ENCODE data around the gene FRMD8. TPM values are rescaled to one million over a fixed set of nuclear protein-coding genes. Genes with fewer than 3 reads are reported as not detected.

Gene FRMD8
- total RNA-seq, 1 experiment from 2014 or later = 51.1 TPM

DNA sequence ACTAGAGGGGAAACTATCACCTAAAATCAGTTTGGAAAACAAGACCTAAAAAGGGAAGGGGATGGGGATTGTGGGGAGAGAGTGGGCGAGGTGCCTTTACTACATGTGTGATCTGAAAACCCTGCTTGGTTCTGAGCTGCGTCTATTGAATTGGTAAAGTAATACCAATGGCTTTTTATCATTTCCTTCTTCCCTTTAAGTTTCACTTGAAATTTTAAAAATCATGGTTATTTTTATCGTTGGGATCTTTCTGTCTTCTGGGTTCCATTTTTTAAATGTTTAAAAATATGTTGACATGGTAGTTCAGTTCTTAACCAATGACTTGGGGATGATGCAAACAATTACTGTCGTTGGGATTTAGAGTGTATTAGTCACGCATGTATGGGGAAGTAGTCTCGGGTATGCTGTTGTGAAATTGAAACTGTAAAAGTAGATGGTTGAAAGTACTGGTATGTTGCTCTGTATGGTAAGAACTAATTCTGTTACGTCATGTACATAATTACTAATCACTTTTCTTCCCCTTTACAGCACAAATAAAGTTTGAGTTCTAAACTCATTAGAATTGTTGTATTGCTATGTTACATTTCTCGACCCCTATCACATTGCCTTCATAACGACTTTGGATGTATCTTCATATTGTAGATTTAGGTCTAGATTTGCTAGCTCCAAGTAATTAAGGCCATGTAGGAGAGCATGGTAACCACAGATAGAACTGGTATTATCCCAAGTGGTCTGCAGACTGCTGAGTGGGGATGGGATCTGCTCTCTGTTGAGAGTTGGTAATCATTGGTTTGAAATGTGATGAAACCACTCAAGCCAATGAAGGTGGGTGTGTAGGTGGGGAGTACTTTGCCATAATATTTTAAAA is 39.8 kb downstream of the FRMD8 start:
- peak; percentile 84 for DNase-seq (ENCODE audit: low spot score)
- CTCF ChIA-PET = interaction anchor here (0.6 to 1.0 kb wide), 2 partner anchors 79 to 100 kb away, joined by 3 read pairs; no protein-coding TSS in a partner anchor
- Histone ChIP-seq H3K9me3 (ENCODE audit: low read depth, low read length, poor library complexity, severe bottlenecking) (no peaks in the 10 kb centered on the region), H3K36me3 (ENCODE audit: insufficient read depth, low read length, poor library complexity, severe bottlenecking) (peaks cover 36% of the 10 kb centered on the region), H3K27ac (ENCODE audit: low read depth, low read length, poor library complexity, severe bottlenecking) (peak overlapping the region; percentile 100), H3K4me1 (ENCODE audit: insufficient read depth, low read length, poor library complexity, severe bottlenecking) (peaks cover 77% of the 10 kb centered on the region), H3K27me3 (replicated peaks; ENCODE audit: insufficient read depth, low read depth, low read length, poor library complexity) (no peaks in the 10 kb centered on the region), H3K4me3 (ENCODE audit: low read depth, low read length, poor library complexity, severe bottlenecking) (peak overlapping the region; percentile 66)
- intact Hi-C loops (cut with micrococcal nuclease; ENCODE audit: unreplicated experiment) = no loop called here
- no peak for TF ChIP-seq EZH2 (IDR thresholded peaks at IDR 0.05; ENCODE audit: borderline replicate concordance, low read depth, low read length, poor library complexity, severe bottlenecking)
- TF ChIP-seq, protein P1, sequence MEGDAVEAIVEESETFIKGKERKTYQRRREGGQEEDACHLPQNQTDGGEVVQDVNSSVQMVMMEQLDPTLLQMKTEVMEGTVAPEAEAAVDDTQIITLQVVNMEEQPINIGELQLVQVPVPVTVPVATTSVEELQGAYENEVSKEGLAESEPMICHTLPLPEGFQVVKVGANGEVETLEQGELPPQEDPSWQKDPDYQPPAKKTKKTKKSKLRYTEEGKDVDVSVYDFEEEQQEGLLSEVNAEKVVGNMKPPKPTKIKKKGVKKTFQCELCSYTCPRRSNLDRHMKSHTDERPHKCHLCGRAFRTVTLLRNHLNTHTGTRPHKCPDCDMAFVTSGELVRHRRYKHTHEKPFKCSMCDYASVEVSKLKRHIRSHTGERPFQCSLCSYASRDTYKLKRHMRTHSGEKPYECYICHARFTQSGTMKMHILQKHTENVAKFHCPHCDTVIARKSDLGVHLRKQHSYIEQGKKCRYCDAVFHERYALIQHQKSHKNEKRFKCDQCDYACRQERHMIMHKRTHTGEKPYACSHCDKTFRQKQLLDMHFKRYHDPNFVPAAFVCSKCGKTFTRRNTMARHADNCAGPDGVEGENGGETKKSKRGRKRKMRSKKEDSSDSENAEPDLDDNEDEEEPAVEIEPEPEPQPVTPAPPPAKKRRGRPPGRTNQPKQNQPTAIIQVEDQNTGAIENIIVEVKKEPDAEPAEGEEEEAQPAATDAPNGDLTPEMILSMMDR (conservative IDR thresholded peaks at IDR 0.05; ENCODE audit: low read depth, low read length) = no peak
- BruUV-seq (replicated peaks) = no TSS peak
- POLR2A ChIA-PET (ENCODE audit: low non-redundant PET) = interaction anchor here (0.7 kb wide), 1 partner anchor 66 kb away, joined by 3 read pairs; no protein-coding TSS in a partner anchor

DNA sequence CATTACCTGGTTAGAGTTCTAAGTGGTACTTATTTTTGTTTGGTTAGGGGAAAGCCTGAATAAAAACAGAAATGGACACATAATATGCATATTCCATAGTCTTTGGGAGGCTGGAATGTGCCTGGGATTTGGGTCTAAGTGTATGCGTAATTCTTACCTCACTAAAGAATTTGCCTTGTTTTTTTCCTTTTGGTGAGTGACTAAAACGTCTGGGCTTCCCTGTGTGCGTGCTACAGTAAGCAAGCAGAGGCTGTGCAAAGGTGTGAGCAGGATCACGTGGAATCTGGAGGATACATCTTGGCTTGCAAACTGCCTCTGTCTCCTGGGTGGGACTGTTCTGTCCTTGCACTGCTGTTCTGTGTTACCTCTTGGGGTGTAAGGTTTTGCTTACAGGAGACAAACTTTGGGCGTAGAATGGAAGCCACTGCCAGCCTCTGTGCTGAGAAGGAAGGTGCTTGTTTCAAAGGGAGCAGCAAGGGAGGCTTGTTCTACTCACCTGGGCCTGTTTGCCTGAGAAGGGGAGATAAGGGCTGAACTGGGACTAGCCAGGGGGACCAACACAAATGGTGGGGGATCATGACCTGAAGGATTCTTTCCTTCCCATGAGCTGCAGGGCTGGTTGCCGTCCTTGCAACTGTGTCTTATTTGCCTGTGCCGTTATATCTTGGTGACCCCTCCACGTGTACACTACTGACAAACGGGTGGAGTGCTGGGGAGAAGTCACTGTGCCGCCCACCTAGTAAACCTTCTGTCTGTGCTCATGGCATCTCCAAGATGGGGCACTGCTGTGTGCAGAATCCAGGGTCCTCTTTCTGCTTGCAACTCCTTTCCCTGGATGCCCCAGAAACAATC is 40.6 kb downstream of the FRMD8 start:
- BruUV-seq (replicated peaks) = no TSS peak
- no peak for DNase-seq (ENCODE audit: low spot score)
- ChIA-PET POLR2A (ENCODE audit: low non-redundant PET) (no interaction called here), CTCF (interaction anchor here (1.0 kb wide), 1 partner anchor 78 kb away, joined by 3 read pairs; no protein-coding TSS in a partner anchor)
- H3K27ac ChIP-seq (ENCODE audit: low read depth, low read length, poor library complexity, severe bottlenecking) = peak overlapping the region; percentile 100
- H3K27me3 ChIP-seq (replicated peaks; ENCODE audit: insufficient read depth, low read depth, low read length, poor library complexity) = no peaks in the 10 kb centered on the region
- H3K4me1 ChIP-seq (ENCODE audit: insufficient read depth, low read length, poor library complexity, severe bottlenecking) = peaks cover 71% of the 10 kb centered on the region
- peaks cover 36% of the 10 kb centered on the region for H3K36me3 ChIP-seq (ENCODE audit: insufficient read depth, low read length, poor library complexity, severe bottlenecking)
- H3K9me3 ChIP-seq (ENCODE audit: low read depth, low read length, poor library complexity, severe bottlenecking) = no peaks in the 10 kb centered on the region
- TF ChIP-seq EZH2 (IDR thresholded peaks at IDR 0.05; ENCODE audit: borderline replicate concordance, low read depth, low read length, poor library complexity, severe bottlenecking) = no peak
- H3K4me3 ChIP-seq (ENCODE audit: low read depth, low read length, poor library complexity, severe bottlenecking) = peak overlapping the region; percentile 66
- intact Hi-C loops (cut with micrococcal nuclease; ENCODE audit: unreplicated experiment) = no loop called here

DNA sequence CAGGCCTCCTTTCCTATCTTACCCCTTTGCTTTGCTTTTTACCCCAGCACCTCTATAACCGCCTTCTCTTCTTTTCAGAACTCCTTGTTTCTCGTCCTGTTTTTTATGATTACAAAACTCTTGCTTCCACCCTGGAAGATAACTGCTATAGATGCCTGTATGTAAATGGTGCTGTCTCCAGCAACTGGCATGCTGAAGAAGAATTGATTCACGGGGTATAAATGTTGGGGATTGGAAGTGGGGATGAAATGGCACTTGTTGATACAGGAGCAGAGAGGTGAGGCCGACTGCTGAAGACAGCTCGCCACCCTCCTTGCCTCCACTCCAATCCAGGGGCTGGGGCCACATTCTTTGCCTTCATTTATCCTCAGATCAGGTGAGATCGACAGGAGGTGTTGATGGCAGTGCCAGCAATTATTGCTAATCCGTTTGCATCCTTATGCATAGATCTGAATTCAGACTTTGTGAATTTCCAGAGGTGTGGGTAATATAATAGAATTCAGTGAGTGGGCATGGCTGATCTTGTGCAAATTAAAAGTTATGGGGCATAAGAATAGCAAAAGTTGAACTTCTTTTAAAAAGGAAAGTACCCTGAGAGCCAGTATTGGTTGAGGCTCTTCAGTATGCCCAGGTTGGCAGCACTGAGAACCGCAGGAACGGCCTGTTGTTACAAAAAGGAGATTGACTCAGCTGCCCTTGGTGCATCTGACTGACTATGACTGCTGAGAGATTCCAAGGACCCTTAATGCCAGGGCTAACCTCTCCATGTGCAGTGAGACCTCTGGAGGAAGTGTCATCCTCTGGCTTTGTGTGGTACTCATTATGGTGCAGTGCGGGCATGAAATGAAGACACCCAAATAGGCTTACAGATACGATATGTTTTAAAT is 41.5 kb downstream of the FRMD8 start:
- H3K4me3 ChIP-seq (ENCODE audit: low read depth, low read length, poor library complexity, severe bottlenecking) = peak overlapping the region; percentile 66
- CTCF ChIA-PET = interaction anchor here (0.6 kb wide), 1 partner anchor 63 kb away, joined by 5 read pairs; no protein-coding TSS in a partner anchor
- TF ChIP-seq, protein P1 (conservative IDR thresholded peaks at IDR 0.05; ENCODE audit: low read depth, low read length) = no peak; the same call in 1 of the 2 replicates
- TF ChIP-seq EZH2 (IDR thresholded peaks at IDR 0.05; ENCODE audit: borderline replicate concordance, low read depth, low read length, poor library complexity, severe bottlenecking) = no peak
- H3K4me1 ChIP-seq (ENCODE audit: insufficient read depth, low read length, poor library complexity, severe bottlenecking) = peaks cover 66% of the 10 kb centered on the region
- no peaks in the 10 kb centered on the region for H3K27me3 ChIP-seq (replicated peaks; ENCODE audit: insufficient read depth, low read depth, low read length, poor library complexity)
- DNase-seq (ENCODE audit: low spot score) = no peak
- POLR2A ChIA-PET (ENCODE audit: low non-redundant PET) = no interaction called here
- peak overlapping the region; percentile 100 for H3K27ac ChIP-seq (ENCODE audit: low read depth, low read length, poor library complexity, severe bottlenecking)
- no TSS peak for BruUV-seq (replicated peaks)
- H3K36me3 ChIP-seq (ENCODE audit: insufficient read depth, low read length, poor library complexity, severe bottlenecking) = peaks cover 36% of the 10 kb centered on the region
- no peaks in the 10 kb centered on the region for H3K9me3 ChIP-seq (ENCODE audit: low read depth, low read length, poor library complexity, severe bottlenecking)
- intact Hi-C loops (cut with micrococcal nuclease; ENCODE audit: unreplicated experiment) = no loop called here

Measured in A673 (cell line).